PC-9 (cell line): ENCODE results near the gene PCDH15. TPM values are rescaled to one million over a fixed set of nuclear protein-coding genes. Genes with fewer than 3 reads are reported as not detected.

Experiments used
- BruUV-seq: library from RNA; stranded (reverse); fragments of 400-500 nt; replicated peaks from 2 replicates; lab custom pipeline; 2021; lab: Mats Ljungman, UMichigan
- CTCF ChIA-PET: fragments of 300-600 bp; sonication (Branson Sonifier 250); formaldehyde crosslinking; loops from one replicate; lab custom pipeline; 2022; ENCODE audit warnings: antibody characterized with exemption; lab: Charles Lee
- POLR2A ChIA-PET: fragments of 300-600 bp; sonication (Branson Sonifier 250); formaldehyde crosslinking; loops from one replicate; lab custom pipeline; 2022; ENCODE audit warnings: antibody characterized with exemption; ENCODE audit not compliant: unreplicated experiment; lab: Charles Lee
- DNase-seq, 2 experiments: peaks; one replicate each; pipeline versions ENCODE4 v3.0.0 to v3.0.0-alpha.2; 2015 to 2022; ENCODE audit warnings: mixed read lengths in 1 of 2
- H2AFZ ChIP-seq: fragments of 200-600 bp; sonication (generic); 2 replicates; pipeline ENCODE4 v1.8.1; 2017; ENCODE audit warnings: antibody characterized with exemption
- H3F3A ChIP-seq: fragments of 200-600 bp; sonication (generic); 2 replicates; pipeline ENCODE4 v1.8.1; 2017; ENCODE audit warnings: antibody characterized with exemption, mild to moderate bottlenecking, low read depth; ENCODE audit not compliant: insufficient read depth
- H3K27ac ChIP-seq: fragments of 200-600 bp; sonication (generic); 2 replicates; pipeline ENCODE4 v1.6.1; 2016; ENCODE audit warnings: mixed run types
- H3K27me3 ChIP-seq: fragments of 200-600 bp; sonication (generic); 2 replicates; pipeline ENCODE4 v1.6.1; 2016; ENCODE audit warnings: low read depth, mixed run types; ENCODE audit not compliant: insufficient read depth
- H3K36me3 ChIP-seq: fragments of 200-600 bp; sonication (generic); 2 replicates; pipeline ENCODE4 v1.6.1; 2016; ENCODE audit warnings: low read depth, mixed run types
- H3K4me1 ChIP-seq: fragments of 200-600 bp; sonication (generic); replicated peaks from 2 replicates; pipeline ENCODE4 v1.6.1; 2016; ENCODE audit warnings: mixed run types; ENCODE audit not compliant: insufficient read depth
- H3K4me2 ChIP-seq: fragments of 200-600 bp; sonication (generic); 2 replicates; pipeline ENCODE4 v1.6.1; 2017; ENCODE audit warnings: mixed run types
- H3K4me3 ChIP-seq: fragments of 200-600 bp; sonication (generic); 2 replicates; pipeline ENCODE4 v1.6.1; 2016; ENCODE audit warnings: mixed run types
- H3K79me2 ChIP-seq: fragments of 200-600 bp; sonication (generic); 2 replicates; pipeline ENCODE4 v1.6.1; 2017; ENCODE audit warnings: low read depth, mixed run types
- H3K9me2 ChIP-seq: fragments of 200-600 bp; sonication (generic); 2 replicates; pipeline ENCODE4 v1.8.1; 2017; ENCODE audit warnings: mild to moderate bottlenecking; ENCODE audit not compliant: insufficient read depth
- H3K9me3 ChIP-seq: fragments of 200-600 bp; sonication (generic); 2 replicates; pipeline ENCODE4 v1.8.1; 2016; ENCODE audit warnings: low read depth; ENCODE audit not compliant: insufficient read depth
- H4K20me1 ChIP-seq: fragments of 200-600 bp; sonication (generic); 2 replicates; pipeline ENCODE4 v1.8.1; 2017; ENCODE audit not compliant: insufficient read depth
- EZH2 ChIP-seq: fragments of 200-600 bp; sonication (generic); IDR thresholded peaks from 2 replicates; pipeline ENCODE4 v1.8.0; 2017; ENCODE audit warnings: antibody characterized with exemption, low read depth
- intact Hi-C: fragments of 100-400 bp; cut with micrococcal nuclease; formaldehyde crosslinking; loops from one replicate; pipeline ENCODE4 v1.10.0; 2022; ENCODE audit not compliant: unreplicated experiment
- total RNA-seq: library from RNA; stranded (reverse); gene quantifications from 2 replicates; pipeline ENCODE4 v1.2.3, GENCODE V29; 2021
- TF ChIP-seq, protein P1 (sequence below): fragments of 200-600 bp; sonication (generic); conservative IDR thresholded peaks from 2 replicates; pipeline ENCODE4 v1.6.1; 2017; ENCODE audit warnings: mixed run types, antibody characterized with exemption, mild to moderate bottlenecking, moderate library complexity

PCDH15 gene
- total RNA-seq, 1 experiment from 2014 or later: not detected

DNA sequence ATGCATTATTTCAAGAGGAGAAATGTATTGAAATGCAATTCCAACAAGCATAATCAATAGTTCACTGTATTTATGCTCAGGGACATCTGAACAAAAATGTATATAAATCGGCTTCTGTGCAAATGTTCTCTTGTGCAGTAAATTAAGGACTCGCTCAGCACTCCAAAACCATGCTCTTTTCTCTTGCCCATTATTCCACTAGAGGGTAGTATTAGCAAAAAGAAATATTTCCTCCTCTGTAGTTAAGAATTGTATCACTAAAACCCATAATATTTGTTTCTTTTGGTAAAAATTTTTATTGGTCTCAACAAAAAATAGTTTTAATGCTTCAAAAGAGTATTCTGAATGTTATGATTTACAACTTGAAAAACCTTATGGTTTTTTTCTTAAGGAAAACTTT is 803.1 kb downstream of the PCDH15 start:
- H4K20me1 ChIP-seq: no peaks in the 10 kb centered on the region
- CTCF ChIA-PET: no interaction called here
- no peaks in the 10 kb centered on the region for H3K9me2 ChIP-seq
- POLR2A ChIA-PET: no interaction called here
- no peaks in the 10 kb centered on the region for H3K79me2 ChIP-seq
- H3K4me2 ChIP-seq: no peak overlapping the region
- intact Hi-C loops: loop anchor here (10.0 kb wide), 1 partner anchor 407 kb away; no protein-coding TSS in a partner anchor
- H3K36me3 ChIP-seq: no peaks in the 10 kb centered on the region
- H3K9me3 ChIP-seq: no peaks in the 10 kb centered on the region
- no peak for DNase-seq
- H3K4me1 ChIP-seq: no peaks in the 10 kb centered on the region
- H3K4me3 ChIP-seq: no peak overlapping the region
- H3F3A ChIP-seq: no peaks in the 10 kb centered on the region
- BruUV-seq: no TSS peak
- TF ChIP-seq, protein P1, sequence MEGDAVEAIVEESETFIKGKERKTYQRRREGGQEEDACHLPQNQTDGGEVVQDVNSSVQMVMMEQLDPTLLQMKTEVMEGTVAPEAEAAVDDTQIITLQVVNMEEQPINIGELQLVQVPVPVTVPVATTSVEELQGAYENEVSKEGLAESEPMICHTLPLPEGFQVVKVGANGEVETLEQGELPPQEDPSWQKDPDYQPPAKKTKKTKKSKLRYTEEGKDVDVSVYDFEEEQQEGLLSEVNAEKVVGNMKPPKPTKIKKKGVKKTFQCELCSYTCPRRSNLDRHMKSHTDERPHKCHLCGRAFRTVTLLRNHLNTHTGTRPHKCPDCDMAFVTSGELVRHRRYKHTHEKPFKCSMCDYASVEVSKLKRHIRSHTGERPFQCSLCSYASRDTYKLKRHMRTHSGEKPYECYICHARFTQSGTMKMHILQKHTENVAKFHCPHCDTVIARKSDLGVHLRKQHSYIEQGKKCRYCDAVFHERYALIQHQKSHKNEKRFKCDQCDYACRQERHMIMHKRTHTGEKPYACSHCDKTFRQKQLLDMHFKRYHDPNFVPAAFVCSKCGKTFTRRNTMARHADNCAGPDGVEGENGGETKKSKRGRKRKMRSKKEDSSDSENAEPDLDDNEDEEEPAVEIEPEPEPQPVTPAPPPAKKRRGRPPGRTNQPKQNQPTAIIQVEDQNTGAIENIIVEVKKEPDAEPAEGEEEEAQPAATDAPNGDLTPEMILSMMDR: peak; percentile 45
- no peak for TF ChIP-seq EZH2
- H2AFZ ChIP-seq: no peak overlapping the region
- no peak overlapping the region for H3K27ac ChIP-seq
- no peaks in the 10 kb centered on the region for H3K27me3 ChIP-seq

DNA sequence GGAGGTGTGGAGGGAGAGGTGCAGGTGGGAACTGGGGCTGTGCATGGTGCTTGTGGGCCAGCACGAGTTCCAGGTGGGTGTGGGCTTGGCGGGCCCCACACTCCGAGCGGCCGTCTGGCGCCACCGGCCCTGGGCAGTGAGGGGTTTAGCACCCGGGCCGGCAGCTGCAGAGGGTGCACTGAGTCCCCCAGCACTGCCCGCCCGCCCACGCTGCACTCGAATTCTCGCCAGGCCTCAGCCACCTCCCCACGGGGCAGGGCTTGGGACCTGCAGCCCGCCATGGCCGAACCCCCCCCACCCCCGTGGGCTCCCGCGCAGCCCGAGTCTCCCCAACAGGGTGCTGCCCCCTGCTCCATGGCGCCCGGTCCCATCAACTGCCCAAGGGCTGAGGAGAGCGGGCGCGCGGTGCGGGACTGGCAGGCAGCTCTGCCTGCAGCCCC is 810.2 kb downstream of the PCDH15 start:
- BruUV-seq: no TSS peak
- TF ChIP-seq EZH2: no peak
- TF ChIP-seq, protein P1: no peak
- Histone ChIP-seq H3K79me2 (no peaks in the 10 kb centered on the region), H3F3A (no peaks in the 10 kb centered on the region), H4K20me1 (no peaks in the 10 kb centered on the region), H3K27ac (no peak overlapping the region), H3K9me2 (no peaks in the 10 kb centered on the region), H3K27me3 (no peaks in the 10 kb centered on the region), H3K4me3 (no peak overlapping the region), H2AFZ (no peak overlapping the region), H3K36me3 (no peaks in the 10 kb centered on the region), H3K4me1 (no peaks in the 10 kb centered on the region), H3K4me2 (no peak overlapping the region), H3K9me3 (no peaks in the 10 kb centered on the region)
- intact Hi-C loops: loop anchor here (10.0 kb wide), 1 partner anchor 414 kb away; no protein-coding TSS in a partner anchor
- DNase-seq: no peak
- CTCF ChIA-PET: no interaction called here
- POLR2A ChIA-PET: no interaction called here

DNA sequence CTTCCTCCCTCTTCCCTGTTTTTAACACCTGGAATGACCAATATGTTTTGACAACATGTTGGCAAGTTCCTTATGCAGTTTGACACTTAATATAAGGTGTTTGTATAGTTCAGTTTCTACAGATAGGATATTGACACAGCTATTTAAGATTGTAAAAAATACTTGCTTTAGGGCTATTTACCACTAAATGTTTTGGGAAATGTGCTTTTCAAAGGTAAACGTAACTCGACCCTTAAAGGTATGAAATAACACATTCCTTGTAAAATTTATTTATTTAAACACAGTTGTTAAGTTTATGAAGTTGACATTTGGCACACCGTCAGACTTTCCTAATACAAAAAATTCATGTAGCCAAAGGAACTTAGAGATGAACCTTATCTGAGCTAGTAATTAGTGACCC is 817.6 kb downstream of the PCDH15 start:
- H3K36me3 ChIP-seq: no peaks in the 10 kb centered on the region
- H4K20me1 ChIP-seq: no peaks in the 10 kb centered on the region
- no peaks in the 10 kb centered on the region for H3K4me1 ChIP-seq
- H3K79me2 ChIP-seq: no peaks in the 10 kb centered on the region
- no peaks in the 10 kb centered on the region for H3K9me2 ChIP-seq
- H3K4me3 ChIP-seq: no peak overlapping the region
- no peak overlapping the region for H3K27ac ChIP-seq
- H3K4me2 ChIP-seq: no peak overlapping the region
- H3K9me3 ChIP-seq: no peaks in the 10 kb centered on the region
- BruUV-seq: no TSS peak
- ChIA-PET CTCF (no interaction called here), POLR2A (no interaction called here)
- no peak overlapping the region for H2AFZ ChIP-seq
- no peaks in the 10 kb centered on the region for H3K27me3 ChIP-seq
- no peaks in the 10 kb centered on the region for H3F3A ChIP-seq
- intact Hi-C loops: no loop called here
- TF ChIP-seq, protein P1: no peak
- no peak for TF ChIP-seq EZH2
- DNase-seq: no peak
